GM12875 (cell line): ENCODE results near the gene AKT3.

Source experiments
- H3K4me3 ChIP-seq: one replicate; pipeline ENCODE4 v1.5.1; 2011; ENCODE audit warnings: low read depth, low read length, control low read depth
- CTCF ChIP-seq: IDR thresholded peaks from 2 replicates; pipeline ENCODE4 v1.5.1; 2011; ENCODE audit warnings: low read depth, mild to moderate bottlenecking, control low read depth, inconsistent platforms, low read length, moderate library complexity, borderline replicate concordance; ENCODE audit not compliant: insufficient read depth

Gene AKT3

GRCh38 chr1:243799908-243800307 is 50.1 kb downstream of the AKT3 start:
- TF ChIP-seq CTCF: no peak
- no peak overlapping the region for H3K4me3 ChIP-seq

- H3K4me3 ChIP-seq: no peak overlapping the region
- TF ChIP-seq CTCF: no peak
Measured at GRCh38 chr1:243798726-243799125, 51.3 kb downstream of the AKT3 start.

GRCh38 chr1:243796016-243796415 is 54.0 kb downstream of the AKT3 start:
- no peak overlapping the region for H3K4me3 ChIP-seq
- TF ChIP-seq CTCF: no peak

- TF ChIP-seq CTCF: no peak
- no peak overlapping the region for H3K4me3 ChIP-seq
Measured at GRCh38 chr1:243793298-243793697, 56.7 kb downstream of the AKT3 start.

GRCh38 chr1:243792891-243793290 is 57.2 kb downstream of the AKT3 start:
- no peak overlapping the region for H3K4me3 ChIP-seq
- no peak for TF ChIP-seq CTCF

GRCh38 chr1:243792401-243792800 is 57.6 kb downstream of the AKT3 start:
- no peak for TF ChIP-seq CTCF
- H3K4me3 ChIP-seq: no peak overlapping the region

- no peak overlapping the region for H3K4me3 ChIP-seq
- TF ChIP-seq CTCF: no peak
Measured at GRCh38 chr1:243791586-243792267, 58.3 kb downstream of the AKT3 start.
